Thyroid gland (tissue), 4 donors: ENCODE results near the gene FKBP1B.

Experiments
- CTCF ChIP-seq, 6 experiments: fragments of 200-600 bp in 3 of 6; fragments of 450-650 bp in 3 of 6; sonication (generic) in 3 of 6; IDR thresholded peaks; one replicate each; pipeline ENCODE4 v1.5.1; 2016 to 2019; ENCODE audit warnings: antibody characterized with exemption in 6 of 6, mild to moderate bottlenecking in 2 of 6, inconsistent platforms in 1 of 6, moderate library complexity in 1 of 6
- POLR2A ChIP-seq, 2 donors: fragments of 450-650 bp; IDR thresholded peaks; one replicate each; pipeline ENCODE4 v1.6.1; 2017; ENCODE audit warnings: antibody characterized with exemption in 2 of 2, mild to moderate bottlenecking in 2 of 2, moderate library complexity in 1 of 2

GRCh38 chr2:24072259-24072658 lies 22.7 kb downstream of the FKBP1B start:
- TF ChIP-seq CTCF (IDR thresholded peaks at IDR 0.05) (no peak), POLR2A (IDR thresholded peaks at IDR 0.05) (no peak)
